ENCODE results near the gene LPP.

- TF ChIP-seq GATA2 (IDR thresholded peaks at IDR 0.05; ENCODE audit: low read depth, low read length) (no peak), GATA3 (IDR thresholded peaks at IDR 0.05; ENCODE audit: low read depth, low read length) (no peak)
These were observed 11.6 kb downstream of the LPP start for GRCh38 chr3:188165596-188165995.

All from SH-SY5Y (cell line).